Measurements from ENCODE around the gene AKAP8. TPM values are rescaled to one million over a fixed set of nuclear protein-coding genes. Genes with fewer than 3 reads are reported as not detected.

Gene AKAP8
- total RNA-seq, 1 experiment from 2014 or later, result 59.5 TPM

DNA sequence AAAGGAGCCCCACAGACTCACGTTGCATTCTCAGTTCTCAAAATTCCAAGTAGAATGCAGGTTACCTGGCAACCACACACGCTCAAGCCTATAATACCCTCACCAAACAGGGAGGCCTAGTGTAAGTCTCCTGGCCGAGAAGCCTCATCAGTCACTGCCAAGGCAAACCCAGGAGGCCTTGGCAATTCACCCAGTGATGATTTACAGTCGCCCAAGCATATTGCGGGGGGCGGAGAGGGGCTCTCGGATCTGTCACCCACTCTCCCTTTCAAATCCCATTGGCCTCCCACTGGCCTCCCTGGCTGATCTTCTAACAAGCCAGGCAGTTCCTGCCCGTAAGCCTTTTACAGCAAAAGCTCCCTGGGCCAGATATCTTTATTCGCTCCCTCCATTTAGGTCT is 38.1 kb upstream of the AKAP8 start:
- peak overlapping the region; percentile 96 for H3K4me2 ChIP-seq (ENCODE audit: insufficient read depth, insufficient read length, low read length)
- peaks cover 48% of the 10 kb centered on the region for H3K79me2 ChIP-seq (ENCODE audit: insufficient read depth, low read length)
- H2BK12ac ChIP-seq (ENCODE audit: insufficient read length, low read depth, low read length), result no peak overlapping the region
- H3K9ac ChIP-seq (ENCODE audit: extremely low read depth, insufficient read length, low read length), result peak overlapping the region; percentile 98
- H2AK5ac ChIP-seq (ENCODE audit: insufficient read length, low read length), result no peak overlapping the region
- H2AFZ ChIP-seq (ENCODE audit: low read length), result no peak overlapping the region
- H3K27ac ChIP-seq (ENCODE audit: insufficient read length, low read depth, low read length), result no peak overlapping the region
- H3K18ac ChIP-seq (ENCODE audit: insufficient read length, low read depth, low read length), result no peak overlapping the region
- H3T11ph ChIP-seq (ENCODE audit: low read length), result no peak overlapping the region
- H2BK5ac ChIP-seq (ENCODE audit: insufficient read length, low read length), result no peak overlapping the region
- H3K14ac ChIP-seq (ENCODE audit: insufficient read depth, low read length), result no peak overlapping the region
- no peak for DNase-seq
- TF ChIP-seq, protein P1, sequence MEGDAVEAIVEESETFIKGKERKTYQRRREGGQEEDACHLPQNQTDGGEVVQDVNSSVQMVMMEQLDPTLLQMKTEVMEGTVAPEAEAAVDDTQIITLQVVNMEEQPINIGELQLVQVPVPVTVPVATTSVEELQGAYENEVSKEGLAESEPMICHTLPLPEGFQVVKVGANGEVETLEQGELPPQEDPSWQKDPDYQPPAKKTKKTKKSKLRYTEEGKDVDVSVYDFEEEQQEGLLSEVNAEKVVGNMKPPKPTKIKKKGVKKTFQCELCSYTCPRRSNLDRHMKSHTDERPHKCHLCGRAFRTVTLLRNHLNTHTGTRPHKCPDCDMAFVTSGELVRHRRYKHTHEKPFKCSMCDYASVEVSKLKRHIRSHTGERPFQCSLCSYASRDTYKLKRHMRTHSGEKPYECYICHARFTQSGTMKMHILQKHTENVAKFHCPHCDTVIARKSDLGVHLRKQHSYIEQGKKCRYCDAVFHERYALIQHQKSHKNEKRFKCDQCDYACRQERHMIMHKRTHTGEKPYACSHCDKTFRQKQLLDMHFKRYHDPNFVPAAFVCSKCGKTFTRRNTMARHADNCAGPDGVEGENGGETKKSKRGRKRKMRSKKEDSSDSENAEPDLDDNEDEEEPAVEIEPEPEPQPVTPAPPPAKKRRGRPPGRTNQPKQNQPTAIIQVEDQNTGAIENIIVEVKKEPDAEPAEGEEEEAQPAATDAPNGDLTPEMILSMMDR (conservative IDR thresholded peaks at IDR 0.05), result no peak
- no peaks in the 10 kb centered on the region for H3K27me3 ChIP-seq (ENCODE audit: insufficient read depth, low read length)
- H3K27ac Mint-ChIP-seq, result peak overlapping the region in 2 of 3 experiments; percentile 96 to 99; a peak in 4 of 7 replicates
- no peak overlapping the region for H3K56ac ChIP-seq (ENCODE audit: insufficient read length, low read depth, low read length)
- no peaks in the 10 kb centered on the region for H3K9me3 Mint-ChIP-seq
- peaks cover 6% of the 10 kb centered on the region for H3K23me2 ChIP-seq (ENCODE audit: insufficient read length, low read depth, low read length, poor library complexity, severe bottlenecking)
- H3K36me3 Mint-ChIP-seq (ENCODE audit: insufficient read depth in 1 of 3, low read depth in 3 of 3), result peaks cover 16 to 38% (median 29%) of the 10 kb centered on the region in 3 experiments
- WGBS (ENCODE audit: extremely low coverage, insufficient read length, low lambda C conversion rate), result no CpG with 5 or more reads among the region's 9 CpGs
- no peak overlapping the region for H2BK15ac ChIP-seq (ENCODE audit: low read depth, low read length)
- H3K27me3 Mint-ChIP-seq (ENCODE audit: low read depth), result no peaks in the 10 kb centered on the region
- 0 out of 2 replicates have a peak, but pooled peaks cover 2% of the 10 kb centered on the region for H3K4me1 ChIP-seq (ENCODE audit: insufficient read depth, low read length)
- no peak overlapping the region for H2BK20ac ChIP-seq (ENCODE audit: low read depth, low read length, poor library complexity, severe bottlenecking)
- peaks cover 23 to 29% of the 10 kb centered on the region in 2 experiments for H3K4me1 Mint-ChIP-seq
- no peaks in the 10 kb centered on the region for H4K20me1 ChIP-seq (ENCODE audit: control insufficient read depth, insufficient read depth, insufficient read length)
- peak overlapping the region; percentile 98 to 99 for H3K4me3 Mint-ChIP-seq
- H3K23ac ChIP-seq (ENCODE audit: insufficient read length, low read depth, low read length), result no peak overlapping the region
- peaks cover 10% of the 10 kb centered on the region for H3K79me1 ChIP-seq (ENCODE audit: insufficient read depth, low read depth, low read length, poor library complexity, severe bottlenecking)
- no peak overlapping the region for H4K8ac ChIP-seq (replicated peaks; ENCODE audit: insufficient read length, low read depth, low read length)
- no peaks in the 10 kb centered on the region for H3K9me3 ChIP-seq (ENCODE audit: control insufficient read depth, low read depth, low read length)
- H2BK120ac ChIP-seq (ENCODE audit: low read depth, low read length, poor library complexity, severe bottlenecking), result no peak overlapping the region
- no peak overlapping the region for H4K5ac ChIP-seq (ENCODE audit: insufficient read length, low read depth, low read length)
- H3K4ac ChIP-seq (ENCODE audit: low read depth, low read length), result no peak overlapping the region
- H4K91ac ChIP-seq (ENCODE audit: insufficient read length, low read depth, low read length), result no peak overlapping the region
